B cell (primary cell): ENCODE measurements around the gene SLC38A10.

Source experiments
- EZH2 ChIP-seq: IDR thresholded peaks from 2 replicates; pipeline ENCODE4 v1.6.1; 2012; ENCODE audit warnings: borderline replicate concordance, low read depth, mild to moderate bottlenecking, moderate library complexity, low read length; ENCODE audit not compliant: insufficient read depth, poor library complexity, severe bottlenecking
- TF ChIP-seq, protein P1 (sequence below): fragments of 200-600 bp; IDR thresholded peaks from one replicate; pipeline ENCODE4 v1.8.0; 2022; ENCODE audit warnings: antibody characterized with exemption, mild to moderate bottlenecking

DNA sequence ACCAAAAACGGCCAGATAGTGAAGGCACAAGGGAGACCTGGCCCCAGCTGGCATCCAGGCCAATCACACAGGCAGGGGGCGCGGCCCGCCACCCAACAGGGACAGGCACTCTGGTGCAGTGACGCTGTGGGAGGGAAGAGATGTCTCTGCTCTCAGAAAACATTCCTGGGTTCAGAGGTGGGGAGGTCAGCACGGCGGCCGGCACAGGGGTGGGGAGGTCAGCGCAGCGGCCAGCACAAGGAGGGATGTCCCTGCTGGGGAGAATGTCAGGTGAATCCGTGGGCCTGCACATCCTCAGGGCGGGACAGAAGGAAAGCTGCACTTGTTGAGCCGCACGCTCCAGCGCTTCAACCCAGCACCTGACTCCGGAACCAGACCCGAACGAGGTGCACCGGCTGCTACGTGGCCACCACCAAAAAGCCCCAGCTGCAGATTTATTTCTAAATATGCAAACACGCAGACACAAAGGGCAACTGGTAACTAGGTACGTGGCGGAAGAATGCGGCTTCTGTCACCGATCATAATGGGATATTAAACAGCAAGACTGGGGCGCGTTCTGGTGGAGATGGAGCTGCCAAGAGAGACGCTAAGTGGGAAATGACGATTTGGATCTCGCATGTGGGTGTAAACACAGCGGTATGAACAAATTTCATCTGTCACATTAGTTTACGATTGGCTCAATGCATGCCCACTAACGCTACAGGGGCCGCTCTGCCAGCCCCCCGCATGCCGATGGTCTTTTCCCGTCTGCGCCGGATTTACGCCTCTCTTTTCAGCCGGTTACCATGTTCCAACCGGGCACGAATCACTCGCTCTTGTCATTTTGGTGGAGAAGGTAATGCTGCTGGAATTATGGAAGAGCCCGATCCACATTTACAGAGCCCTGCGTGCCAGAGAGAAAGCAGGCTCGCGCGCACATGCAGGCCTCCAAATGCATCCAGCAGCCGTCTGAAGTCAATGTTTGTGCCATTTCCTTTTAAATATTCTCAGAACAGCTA lies 15.5 kb downstream of the SLC38A10 start:
- TF ChIP-seq, protein P1, sequence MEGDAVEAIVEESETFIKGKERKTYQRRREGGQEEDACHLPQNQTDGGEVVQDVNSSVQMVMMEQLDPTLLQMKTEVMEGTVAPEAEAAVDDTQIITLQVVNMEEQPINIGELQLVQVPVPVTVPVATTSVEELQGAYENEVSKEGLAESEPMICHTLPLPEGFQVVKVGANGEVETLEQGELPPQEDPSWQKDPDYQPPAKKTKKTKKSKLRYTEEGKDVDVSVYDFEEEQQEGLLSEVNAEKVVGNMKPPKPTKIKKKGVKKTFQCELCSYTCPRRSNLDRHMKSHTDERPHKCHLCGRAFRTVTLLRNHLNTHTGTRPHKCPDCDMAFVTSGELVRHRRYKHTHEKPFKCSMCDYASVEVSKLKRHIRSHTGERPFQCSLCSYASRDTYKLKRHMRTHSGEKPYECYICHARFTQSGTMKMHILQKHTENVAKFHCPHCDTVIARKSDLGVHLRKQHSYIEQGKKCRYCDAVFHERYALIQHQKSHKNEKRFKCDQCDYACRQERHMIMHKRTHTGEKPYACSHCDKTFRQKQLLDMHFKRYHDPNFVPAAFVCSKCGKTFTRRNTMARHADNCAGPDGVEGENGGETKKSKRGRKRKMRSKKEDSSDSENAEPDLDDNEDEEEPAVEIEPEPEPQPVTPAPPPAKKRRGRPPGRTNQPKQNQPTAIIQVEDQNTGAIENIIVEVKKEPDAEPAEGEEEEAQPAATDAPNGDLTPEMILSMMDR: no peak
- TF ChIP-seq EZH2: no peak
